CD8-positive, alpha-beta memory T cell (primary cell): ENCODE data around the gene RTKN2. TPM values are rescaled to one million over a fixed set of nuclear protein-coding genes. Genes with fewer than 3 reads are reported as not detected.
"Not testable (repeated sequence)": the region's sequence is repeated elsewhere in the genome, so short reads cannot be mapped to it uniquely, and the experiment has no call there.

ENCODE experiments used
- CTCF ChIA-PET: fragments of 350-600 bp; sonication (Branson Sonifier 250); formaldehyde crosslinking; loops from one replicate; lab custom pipeline; 2021; ENCODE audit warnings: antibody characterized with exemption; lab: Charles Lee
- POLR2A ChIA-PET: fragments of 350-600 bp; sonication (Branson Sonifier 250); formaldehyde crosslinking; loops from one replicate; lab custom pipeline; 2021; ENCODE audit warnings: antibody characterized with exemption; lab: Charles Lee
- DNase-seq, 5 donors: peaks; one replicate each; pipeline versions ENCODE4 v3.0.0 to v3.0.0-alpha.2; 2020 to 2022; ENCODE audit warnings: mixed read lengths in 1 of 5
- H3K27ac ChIP-seq: one replicate; pipeline ENCODE4 v1.7.0; 2013; ENCODE audit warnings: low read depth, mild to moderate bottlenecking, low read length, moderate library complexity
- H3K27me3 ChIP-seq: 2 replicates; pipeline ENCODE4 v1.7.0; 2013; ENCODE audit warnings: low read length, mild to moderate bottlenecking; ENCODE audit not compliant: insufficient read depth, poor library complexity, severe bottlenecking
- H3K36me3 ChIP-seq: 2 replicates; pipeline ENCODE4 v1.7.0; 2013; ENCODE audit warnings: mild to moderate bottlenecking, low read length, moderate library complexity; ENCODE audit not compliant: insufficient read depth
- H3K4me1 ChIP-seq: 2 replicates; pipeline ENCODE4 v1.7.0; 2013; ENCODE audit warnings: mild to moderate bottlenecking, low read length, moderate library complexity; ENCODE audit not compliant: insufficient read depth
- H3K4me3 ChIP-seq: 2 replicates; pipeline ENCODE4 v1.7.0; 2013; ENCODE audit warnings: mild to moderate bottlenecking, low read length
- H3K9me3 ChIP-seq: 2 replicates; pipeline ENCODE4 v1.7.0; 2013; ENCODE audit warnings: mild to moderate bottlenecking, low read length
- H3K27ac Mint-ChIP-seq, 8 donors: one replicate each; pipeline ENCODE4 v1.8.0; 2020 to 2021; ENCODE audit warnings: mixed read lengths in 8 of 8, mild to moderate bottlenecking in 6 of 8, inconsistent platforms in 3 of 8, moderate library complexity in 3 of 8
- H3K27me3 Mint-ChIP-seq, 2 donors: one replicate each; pipeline ENCODE4 v1.8.0; 2020 to 2021; ENCODE audit warnings: mixed read lengths in 2 of 2, mild to moderate bottlenecking in 1 of 2, moderate library complexity in 1 of 2
- H3K36me3 Mint-ChIP-seq, 3 donors: one replicate each; pipeline ENCODE4 v1.8.0; 2020 to 2021; ENCODE audit warnings: mixed read lengths in 3 of 3, inconsistent platforms in 1 of 3, mild to moderate bottlenecking in 1 of 3
- H3K4me1 Mint-ChIP-seq, 3 donors: one replicate each; pipeline ENCODE4 v1.8.0; 2020 to 2021; ENCODE audit warnings: mixed read lengths in 3 of 3, inconsistent platforms in 1 of 3, mild to moderate bottlenecking in 1 of 3
- H3K4me3 Mint-ChIP-seq, 7 donors: one replicate each; pipeline ENCODE4 v1.8.0; 2020 to 2021; ENCODE audit warnings: mixed read lengths in 7 of 7, mild to moderate bottlenecking in 6 of 7, moderate library complexity in 4 of 7, inconsistent platforms in 2 of 7
- H3K9me3 Mint-ChIP-seq, 5 donors: one replicate each; pipeline ENCODE4 v1.8.0; 2020 to 2022; ENCODE audit warnings: mixed read lengths in 5 of 5, mild to moderate bottlenecking in 3 of 5, moderate library complexity in 2 of 5, inconsistent platforms in 1 of 5
- polyA plus RNA-seq: library from polyadenylated mRNA; unstranded; fragments of 300-500 nt; fragmentation: Illumina TruSeq; gene quantifications from one replicate; pipeline ENCODE4 v1.2.3, GENCODE V29; 2021
- total RNA-seq, 2 experiments: library from RNA; stranded (reverse); gene quantifications; one replicate each; pipeline ENCODE4 v1.2.3, GENCODE V29; 2021

RTKN2 gene
- total and polyA plus RNA-seq, 3 experiments from 2014 or later, result 1.6 to 1.9 (median 1.7) TPM

GRCh38 chr10:62303922-62304321 is 35.3 kb upstream of the RTKN2 start:
- DNase-seq, result no peak
- ChIA-PET POLR2A (no interaction called here), CTCF (no interaction called here)
- H3K4me1 Mint-ChIP-seq, result peaks cover 7 to 27% (median 9%) of the 10 kb centered on the region in 3 donors
- H3K36me3 ChIP-seq, result no peaks in the 10 kb centered on the region
- H3K9me3 Mint-ChIP-seq, result peaks cover 0 to 5% (median 0%) of the 10 kb centered on the region in 5 donors
- peaks cover 17% of the 10 kb centered on the region for H3K4me1 ChIP-seq
- H3K4me3 Mint-ChIP-seq, result no peak overlapping the region
- H3K27me3 ChIP-seq, result no peaks in the 10 kb centered on the region
- no peak overlapping the region for H3K27ac ChIP-seq
- peaks cover 0 to 2% (median 0%) of the 10 kb centered on the region in 3 donors for H3K36me3 Mint-ChIP-seq
- H3K27me3 Mint-ChIP-seq, result peaks cover 6 to 8% of the 10 kb centered on the region in 2 donors
- no peaks in the 10 kb centered on the region for H3K9me3 ChIP-seq
- no peak overlapping the region for H3K4me3 ChIP-seq
- no peak overlapping the region for H3K27ac Mint-ChIP-seq

- H3K36me3 Mint-ChIP-seq, result peaks cover 0 to 2% (median 0%) of the 10 kb centered on the region in 3 donors
- no peak for DNase-seq
- peaks cover 2 to 8% of the 10 kb centered on the region in 2 donors for H3K27me3 Mint-ChIP-seq
- no peak overlapping the region for H3K4me3 ChIP-seq
- H3K4me1 Mint-ChIP-seq, result peaks cover 7 to 27% (median 9%) of the 10 kb centered on the region in 3 donors
- H3K4me1 ChIP-seq, result peaks cover 17% of the 10 kb centered on the region
- no peaks in the 10 kb centered on the region for H3K27me3 ChIP-seq
- no peaks in the 10 kb centered on the region for H3K9me3 ChIP-seq
- H3K36me3 ChIP-seq, result no peaks in the 10 kb centered on the region
- H3K9me3 Mint-ChIP-seq, result peaks cover 0 to 5% (median 0%) of the 10 kb centered on the region in 5 donors
- H3K4me3 Mint-ChIP-seq, result no peak overlapping the region
- ChIA-PET POLR2A (no interaction called here), CTCF (no interaction called here)
- no peak overlapping the region for H3K27ac ChIP-seq
- no peak overlapping the region for H3K27ac Mint-ChIP-seq
Measured at GRCh38 chr10:62302760-62303159, 34.1 kb upstream of the RTKN2 start.

- no peak overlapping the region for H3K4me3 ChIP-seq
- ChIA-PET POLR2A (no interaction called here), CTCF (no interaction called here)
- peaks cover 0 to 5% (median 0%) of the 10 kb centered on the region in 3 donors for H3K4me1 Mint-ChIP-seq
- no peaks in the 10 kb centered on the region for H3K27me3 ChIP-seq
- H3K27me3 Mint-ChIP-seq, result peaks cover 2 to 11% of the 10 kb centered on the region in 2 donors
- no peaks in the 10 kb centered on the region for H3K36me3 ChIP-seq
- H3K4me3 Mint-ChIP-seq, result no peak overlapping the region
- H3K36me3 Mint-ChIP-seq, result peaks cover 0 to 2% (median 0%) of the 10 kb centered on the region in 3 donors
- H3K9me3 ChIP-seq, result no peaks in the 10 kb centered on the region
- H3K27ac ChIP-seq, result no peak overlapping the region
- H3K27ac Mint-ChIP-seq, result no peak overlapping the region
- peaks cover 0 to 5% (median 0%) of the 10 kb centered on the region in 5 donors for H3K9me3 Mint-ChIP-seq
- no peak for DNase-seq
- H3K4me1 ChIP-seq, result no peaks in the 10 kb centered on the region
Measured at GRCh38 chr10:62297857-62298256, 29.2 kb upstream of the RTKN2 start.

GRCh38 chr10:62284221-62284620 is 15.6 kb upstream of the RTKN2 start:
- Mint-ChIP-seq H3K27ac (no peak overlapping the region), H3K4me1 (no peaks in the 10 kb centered on the region), H3K27me3 (peaks cover 10 to 15% of the 10 kb centered on the region in 2 donors), H3K4me3 (no peak overlapping the region), H3K36me3 (no peaks in the 10 kb centered on the region), H3K9me3 (peaks cover 0 to under 1% (median 0%) of the 10 kb centered on the region in 5 donors)
- ChIA-PET CTCF (no interaction called here), POLR2A (no interaction called here)
- no peaks in the 10 kb centered on the region for H3K9me3 ChIP-seq
- H3K36me3 ChIP-seq, result no peaks in the 10 kb centered on the region
- H3K4me1 ChIP-seq, result no peaks in the 10 kb centered on the region
- no peak for DNase-seq
- H3K4me3 ChIP-seq, result no peak overlapping the region
- H3K27me3 ChIP-seq, result no peaks in the 10 kb centered on the region
- no peak overlapping the region for H3K27ac ChIP-seq

- H3K4me1 Mint-ChIP-seq, H3K9me3 ChIP-seq, H3K27ac ChIP-seq, DNase-seq, POLR2A ChIA-PET, H3K27ac Mint-ChIP-seq, H3K4me3 Mint-ChIP-seq, H3K27me3 ChIP-seq, H3K4me1 ChIP-seq, H3K36me3 Mint-ChIP-seq, H3K9me3 Mint-ChIP-seq, H3K36me3 ChIP-seq, H3K4me3 ChIP-seq, CTCF ChIA-PET: not testable (repeated sequence)
- peaks cover 15 to 16% of the 10 kb centered on the region in 2 donors for H3K27me3 Mint-ChIP-seq
Measured at GRCh38 chr10:62281348-62281747, 12.7 kb upstream of the RTKN2 start.

- H3K27ac ChIP-seq, POLR2A ChIA-PET, H3K4me3 Mint-ChIP-seq, H3K36me3 Mint-ChIP-seq, H3K4me3 ChIP-seq, H3K27me3 ChIP-seq, H3K9me3 Mint-ChIP-seq, DNase-seq, H3K4me1 ChIP-seq, H3K27ac Mint-ChIP-seq, H3K4me1 Mint-ChIP-seq, H3K36me3 ChIP-seq, H3K9me3 ChIP-seq: not testable (repeated sequence)
- CTCF ChIA-PET, result interaction anchor here (0.7 kb wide), 1 partner anchor 383 kb away, joined by 3 read pairs; no protein-coding TSS in a partner anchor
- H3K27me3 Mint-ChIP-seq, result peaks cover 14 to 15% of the 10 kb centered on the region in 2 donors
Measured at GRCh38 chr10:62280392-62280791, 11.7 kb upstream of the RTKN2 start.

GRCh38 chr10:62278441-62278910 is 9.8 kb upstream of the RTKN2 start:
- H3K27ac Mint-ChIP-seq, result no peak overlapping the region
- H3K4me1 Mint-ChIP-seq, result no peaks in the 10 kb centered on the region
- H3K4me3 ChIP-seq, result no peak overlapping the region

GRCh38 chr10:62277971-62278370 is 9.3 kb upstream of the RTKN2 start:
- Mint-ChIP-seq H3K9me3 (no peaks in the 10 kb centered on the region), H3K4me3 (no peak overlapping the region), H3K27ac (no peak overlapping the region), H3K4me1 (no peaks in the 10 kb centered on the region), H3K27me3 (peaks cover 8 to 14% of the 10 kb centered on the region in 2 donors), H3K36me3 (no peaks in the 10 kb centered on the region)
- CTCF ChIA-PET, result no interaction called here
- no peak for DNase-seq
- no peak overlapping the region for H3K4me3 ChIP-seq
- H3K27me3 ChIP-seq, result no peaks in the 10 kb centered on the region
- H3K4me1 ChIP-seq, result no peaks in the 10 kb centered on the region
- POLR2A ChIA-PET, result no interaction called here
- H3K9me3 ChIP-seq, result no peaks in the 10 kb centered on the region
- no peak overlapping the region for H3K27ac ChIP-seq
- no peaks in the 10 kb centered on the region for H3K36me3 ChIP-seq

More at GRCh38 chr10:62278441-62278910, 9.8 kb upstream of the RTKN2 start:
- H3K36me3 ChIP-seq, result no peaks in the 10 kb centered on the region
- H3K27ac ChIP-seq, result no peak overlapping the region
- Mint-ChIP-seq H3K4me3 (no peak overlapping the region), H3K36me3 (no peaks in the 10 kb centered on the region), H3K27me3 (peaks cover 8 to 14% of the 10 kb centered on the region in 2 donors), H3K9me3 (no peaks in the 10 kb centered on the region)
- no peaks in the 10 kb centered on the region for H3K27me3 ChIP-seq
- no peaks in the 10 kb centered on the region for H3K4me1 ChIP-seq
- ChIA-PET POLR2A (no interaction called here), CTCF (no interaction called here)
- no peak for DNase-seq
- H3K9me3 ChIP-seq, result no peaks in the 10 kb centered on the region
